HG03060 (cell line): ENCODE data around the gene HSPB6.
"Not testable (repeated sequence)": the region's sequence is repeated elsewhere in the genome, so short reads cannot be mapped to it uniquely, and the experiment has no call there.

Experiments used
- ATAC-seq: cut with Tn5 transposase; IDR thresholded peaks from one replicate; pipeline ENCODE4 v1.9.1; 2021; ENCODE audit warnings: low read depth, moderate number of reproducible peaks; ENCODE audit not compliant: unreplicated experiment

HSPB6 gene

DNA sequence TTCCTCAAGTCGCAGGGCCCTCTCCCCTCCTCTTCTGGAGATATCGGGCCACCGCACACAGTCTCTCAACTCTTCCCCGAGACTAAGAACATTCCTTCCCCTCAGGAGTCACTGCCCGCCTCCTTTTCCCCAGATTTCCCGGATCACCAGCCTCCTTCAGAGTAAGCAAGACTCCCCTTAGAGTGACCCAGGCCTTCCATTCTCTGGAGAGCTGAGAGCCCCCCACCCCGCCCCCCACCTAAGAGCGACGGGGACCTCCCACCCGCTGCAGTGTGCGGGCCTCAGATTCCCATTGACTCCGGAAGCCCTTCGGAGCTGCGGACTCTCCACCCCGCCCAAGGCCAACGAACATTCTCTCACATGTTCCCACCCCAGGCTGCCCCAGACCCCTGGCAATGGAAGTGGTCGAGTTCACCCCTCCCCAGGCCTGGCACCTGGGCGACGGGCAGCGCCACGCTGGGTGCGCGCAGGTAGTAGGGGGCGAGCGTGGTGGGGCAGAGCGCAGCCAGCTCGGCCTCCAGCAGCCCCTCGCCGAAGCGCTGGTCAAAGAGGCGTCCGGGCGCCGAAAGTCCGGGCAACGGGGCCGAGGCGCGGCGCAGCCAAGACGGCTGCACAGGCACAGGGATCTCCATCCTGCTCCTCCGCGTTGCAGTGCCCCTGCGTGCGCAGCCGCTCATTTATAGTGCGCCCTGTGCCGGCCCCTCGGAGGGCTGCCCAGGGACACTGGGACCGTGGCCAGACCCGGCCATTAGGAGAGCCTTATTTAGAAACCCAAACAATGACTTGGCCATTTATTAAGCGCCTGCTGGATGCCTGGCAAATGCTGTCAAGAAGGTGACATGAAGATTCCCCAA, at the start of gene HSPB6:
TSS of gene HSPB6 (minus strand) at position 653 of the 854 bp plus-strand sequence. CDS start at position 632, 21 bp downstream.
- no peak for ATAC-seq

DNA sequence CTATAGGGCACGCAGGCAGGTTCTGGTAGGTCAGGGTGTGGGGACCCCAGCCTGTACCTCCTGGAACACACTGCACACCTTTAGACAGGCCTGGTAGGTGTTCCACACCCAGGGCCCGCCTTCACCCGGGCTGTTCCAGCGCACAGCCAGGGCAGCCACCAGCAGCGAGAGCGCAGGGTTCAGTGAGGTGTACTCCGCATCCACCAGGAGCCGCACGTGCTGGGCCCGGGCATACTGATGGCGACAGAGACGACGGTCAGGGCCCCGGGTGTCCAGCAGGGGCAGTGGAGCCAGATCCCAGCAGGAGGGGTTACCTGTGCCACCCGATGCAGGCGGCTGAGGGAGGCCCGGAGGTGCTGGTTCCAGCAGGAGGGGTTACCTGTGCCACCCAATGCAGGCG, 49.8 kb upstream of the HSPB6 start:
- no peak for ATAC-seq

DNA sequence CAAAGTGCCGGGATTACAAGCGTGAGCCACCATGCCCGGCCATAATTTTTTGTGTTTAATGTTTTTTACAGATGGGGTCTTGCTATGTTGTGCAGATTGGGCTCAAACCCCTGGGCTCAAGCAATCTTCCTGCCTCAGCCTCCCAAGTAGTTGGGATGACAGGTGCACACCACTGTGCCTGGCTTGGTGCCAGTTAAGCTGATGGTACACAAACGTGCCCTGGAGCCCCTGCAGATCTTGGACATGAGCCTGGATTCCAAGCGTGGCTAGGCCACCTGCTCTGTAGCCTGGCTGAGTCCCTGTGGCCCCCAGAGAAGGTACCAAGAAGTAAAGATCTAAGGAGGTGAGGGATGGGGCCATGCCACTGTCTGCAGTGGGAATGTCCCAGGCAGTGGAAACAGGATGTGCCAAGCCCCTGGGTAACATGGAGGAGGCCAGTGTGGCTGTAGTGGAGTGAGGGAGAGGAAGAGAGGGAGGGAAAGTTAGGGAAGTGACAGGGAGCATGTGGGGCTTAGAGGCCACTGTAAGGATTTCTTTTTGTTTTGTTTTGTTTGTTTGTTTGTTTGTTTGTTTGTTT, 48.8 kb upstream of the HSPB6 start:
- ATAC-seq = no peak

DNA sequence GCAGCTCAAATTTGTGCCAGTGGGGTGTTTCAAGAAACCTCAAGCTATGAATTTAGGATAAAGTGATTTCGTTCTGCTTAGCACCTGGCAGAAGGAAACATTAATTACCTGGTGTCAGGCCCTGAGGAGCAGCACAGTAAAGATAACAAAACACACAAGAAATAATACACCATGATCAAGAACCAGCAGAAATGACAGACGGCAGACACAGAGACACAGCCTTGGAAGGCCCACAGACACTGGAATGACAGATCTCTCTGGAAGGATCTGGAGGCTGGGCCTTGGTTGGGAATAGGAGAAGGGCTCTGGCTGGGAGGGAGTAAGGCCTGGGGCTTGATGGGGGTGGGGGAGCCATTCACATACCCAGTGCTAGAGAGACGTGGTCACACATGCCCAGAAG, 45.0 kb upstream of the HSPB6 start:
- no peak for ATAC-seq

DNA sequence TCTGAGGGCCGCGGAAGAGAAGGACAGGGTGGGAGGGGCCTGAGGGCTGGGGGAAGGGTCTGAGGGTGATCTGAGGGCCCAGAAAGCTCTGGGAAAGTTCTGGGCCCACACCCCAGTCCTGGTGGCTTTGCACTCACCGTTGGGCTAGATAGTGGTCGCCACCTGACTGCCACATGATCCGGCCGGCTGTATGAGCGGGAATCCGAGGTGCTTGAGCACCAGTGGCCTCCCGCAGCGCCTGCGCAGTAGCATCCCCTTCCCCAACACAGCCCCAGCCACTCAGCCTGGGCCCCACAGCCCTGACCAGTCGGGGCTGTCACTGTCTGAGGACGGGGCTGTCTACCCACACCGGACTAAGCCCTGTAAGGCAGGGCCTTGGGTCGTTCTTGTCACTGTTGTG, 40.8 kb upstream of the HSPB6 start:
- ATAC-seq = no peak

- ATAC-seq = no peak
Observed at GRCh38 chr19:35796645-35797542, 40.1 kb upstream of the HSPB6 start.

DNA sequence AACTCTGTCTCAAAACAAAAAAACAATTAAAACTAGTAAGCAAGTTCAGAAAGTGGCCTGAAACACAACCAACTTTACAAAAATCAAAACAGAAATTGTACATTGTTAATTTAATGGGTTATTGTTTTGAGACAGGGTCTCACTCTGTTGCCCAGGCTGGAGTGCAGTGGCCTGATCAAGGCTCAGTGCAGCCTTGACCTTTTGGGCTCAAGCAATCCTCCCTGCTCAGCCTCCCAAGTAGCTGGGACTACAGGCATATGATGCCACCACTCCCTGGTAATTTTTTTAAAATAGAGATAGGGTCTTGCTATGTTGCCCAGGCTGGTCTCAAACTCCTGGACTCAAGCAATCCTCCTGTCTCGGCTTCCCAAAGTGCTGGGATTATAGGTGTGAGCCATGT, 38.7 kb upstream of the HSPB6 start:
- ATAC-seq = not testable (repeated sequence)

- no peak for ATAC-seq
Observed at GRCh38 chr19:35793381-35794165, 36.7 kb upstream of the HSPB6 start.

- ATAC-seq = no peak
Observed at GRCh38 chr19:35792888-35793287, 36.1 kb upstream of the HSPB6 start.

- ATAC-seq = no peak
Observed at GRCh38 chr19:35792312-35792711, 35.5 kb upstream of the HSPB6 start.

DNA sequence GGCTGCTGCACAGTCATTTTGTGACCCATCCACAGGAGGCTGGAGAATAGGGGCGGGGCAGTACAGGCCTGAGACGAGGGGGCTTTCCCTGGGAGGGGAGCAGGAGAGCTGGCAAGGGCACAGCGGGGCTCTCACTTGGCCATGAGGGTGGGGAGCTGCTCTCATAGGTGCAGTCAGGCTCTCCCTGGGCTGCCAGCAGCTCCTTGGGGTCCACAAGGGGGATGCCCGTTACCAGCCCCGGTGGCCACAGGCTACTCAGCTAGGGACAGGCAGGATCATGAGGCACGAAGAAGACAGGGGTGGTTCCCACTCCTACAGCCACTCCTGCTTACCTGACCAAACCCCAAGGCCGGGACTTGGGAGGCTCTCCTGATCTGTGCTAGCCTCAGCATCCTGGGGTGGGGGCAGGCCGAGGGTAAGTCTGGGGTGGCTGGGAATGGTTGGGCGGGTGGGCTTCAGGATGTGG, 35.0 kb upstream of the HSPB6 start:
- no peak for ATAC-seq

DNA sequence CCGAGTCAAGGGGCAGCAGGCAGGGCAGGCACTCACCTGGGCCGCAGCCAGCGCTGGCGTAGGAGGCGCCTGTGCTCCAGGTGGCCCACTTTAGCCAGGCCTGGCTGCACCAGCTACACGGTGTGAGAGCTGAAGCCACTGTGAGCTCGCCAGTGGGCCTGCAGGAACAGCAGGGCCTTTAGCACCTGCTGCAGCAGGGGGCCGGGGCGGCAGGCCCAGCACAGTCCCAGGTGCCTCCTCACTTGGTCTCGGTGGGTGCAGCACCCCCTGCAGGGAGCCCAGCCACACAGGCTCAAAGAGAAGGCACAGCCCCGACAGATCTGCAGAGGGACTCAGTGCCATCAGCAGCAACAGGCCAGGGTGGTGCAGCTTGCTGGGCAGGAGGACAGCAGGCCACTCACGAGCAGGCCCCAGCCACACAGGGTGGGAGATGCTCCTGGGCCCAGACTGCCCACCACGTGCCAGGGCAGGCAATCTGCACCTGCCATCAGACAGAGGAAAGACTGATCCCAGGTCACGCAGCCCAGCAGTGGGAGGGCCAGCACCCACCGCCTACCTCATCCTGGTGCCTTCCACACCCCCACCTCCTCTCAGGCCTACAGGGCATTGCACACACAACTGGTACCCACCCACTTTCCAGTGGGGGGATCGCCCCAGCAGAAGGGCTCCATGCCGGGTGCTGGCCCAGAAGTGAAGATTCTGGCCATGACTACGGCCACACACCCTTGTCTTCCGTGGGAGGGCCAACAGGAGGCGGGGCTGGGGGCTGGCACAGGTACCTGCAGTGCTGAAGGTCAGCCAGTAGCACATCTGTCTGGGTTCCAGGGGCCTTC, 34.4 kb upstream of the HSPB6 start:
- ATAC-seq = no peak

DNA sequence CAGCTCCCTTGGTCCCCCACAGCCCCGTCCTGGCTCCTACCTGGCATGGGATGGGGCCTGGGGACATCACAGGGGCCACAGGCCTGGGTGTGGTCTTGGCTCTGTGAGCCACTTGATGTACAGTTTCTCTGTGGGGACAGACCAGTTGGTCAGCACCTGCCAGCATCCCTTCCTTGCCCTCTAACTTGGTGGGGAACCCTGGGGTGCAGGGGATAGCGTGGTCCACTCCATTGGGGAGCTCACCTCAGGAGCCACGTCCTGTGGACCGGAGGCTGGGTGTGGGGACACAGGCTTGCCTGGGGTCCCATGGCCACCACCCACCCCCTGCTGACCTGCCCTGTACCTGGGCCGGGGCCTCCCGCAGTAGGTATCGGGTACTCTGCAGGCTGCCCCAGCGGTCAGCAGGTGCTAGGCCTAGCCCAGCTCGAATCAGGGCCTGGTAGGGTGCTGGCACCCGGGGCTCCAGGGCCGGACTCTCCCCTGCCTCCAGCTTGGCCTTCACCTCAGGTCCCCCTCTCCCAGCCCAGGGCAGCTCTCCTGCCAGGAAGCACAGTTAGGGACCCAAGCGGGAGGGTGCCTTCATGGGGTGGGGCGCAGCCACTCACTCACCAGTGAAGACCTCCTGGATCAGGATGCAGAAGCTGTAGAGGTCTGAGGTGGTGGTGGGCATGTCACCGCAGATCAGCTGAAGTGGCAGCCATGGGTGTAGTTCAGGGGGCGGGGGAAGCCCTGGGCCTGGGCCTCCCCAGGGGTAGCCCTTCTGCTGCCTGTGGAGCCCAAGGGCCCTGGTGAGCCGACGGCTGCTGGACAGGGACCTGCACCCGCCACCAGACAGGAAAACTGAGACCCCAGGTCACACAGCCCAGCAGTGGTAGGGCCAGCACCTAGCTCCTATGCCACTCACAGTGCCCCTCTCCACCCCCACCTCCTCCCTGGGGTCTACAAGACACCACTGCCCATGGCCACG, 33.4 kb upstream of the HSPB6 start:
- no peak for ATAC-seq

GRCh38 chr19:35789195-35789977, 32.6 kb upstream of the HSPB6 start:
- ATAC-seq = no peak

GRCh38 chr19:35788205-35788960, 31.6 kb upstream of the HSPB6 start:
- no peak for ATAC-seq

DNA sequence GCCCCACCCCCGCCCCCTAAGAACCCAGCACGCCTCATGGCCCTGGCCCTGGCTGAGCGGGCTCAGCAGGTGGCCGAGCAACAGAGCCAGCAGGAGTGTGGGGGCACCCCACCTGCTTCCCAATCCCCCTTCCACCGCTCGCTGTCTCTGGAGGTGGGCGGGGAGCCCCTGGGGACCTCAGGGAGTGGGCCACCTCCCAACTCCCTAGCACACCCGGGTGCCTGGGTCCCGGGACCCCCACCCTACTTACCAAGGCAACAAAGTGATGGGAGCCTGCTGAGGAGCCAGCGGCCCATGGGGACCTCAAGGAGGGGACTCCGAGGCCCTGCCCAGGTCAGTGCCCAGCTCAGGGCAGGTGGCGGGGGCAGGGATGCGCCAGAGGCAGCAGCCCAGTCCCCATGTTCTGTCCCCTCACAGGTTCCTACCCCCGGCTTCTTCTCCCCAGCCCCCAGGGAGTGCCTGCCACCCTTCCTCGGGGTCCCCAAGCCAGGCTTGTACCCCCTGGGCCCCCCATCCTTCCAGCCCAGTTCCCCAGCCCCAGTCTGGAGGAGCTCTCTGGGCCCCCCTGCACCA, 30.5 kb upstream of the HSPB6 start:
- ATAC-seq = no peak
